Measurements from ENCODE around the gene APOA1.

APOA1 gene

GRCh38 chr11:116833491-116833815 is 4.0 kb downstream of the APOA1 start:
- DNase-seq: no peak

- DNase-seq: no peak
Observed at GRCh38 chr11:116832350-116833290, 4.8 kb downstream of the APOA1 start.

GRCh38 chr11:116831790-116832349 is 5.6 kb downstream of the APOA1 start:
- no peak for DNase-seq

- no peak for DNase-seq
Observed at GRCh38 chr11:116830184-116830912, 7.1 kb downstream of the APOA1 start.

- no peak for DNase-seq
Observed at GRCh38 chr11:116829525-116830183, 7.8 kb downstream of the APOA1 start, which contains the start of gene APOC3. TSS of gene APOC3 (plus strand) at chr11:116829907. CDS start at chr11:116830583, 676 bp downstream.

- DNase-seq: no peak
Observed at GRCh38 chr11:116828632-116829524, 8.5 kb downstream of the APOA1 start.

GRCh38 chr11:116827461-116827860 is 10.0 kb downstream of the APOA1 start:
- no peak for DNase-seq

GRCh38 chr11:116826751-116827431 is 10.5 kb downstream of the APOA1 start:
- DNase-seq: no peak

GRCh38 chr11:116825854-116826750 is 11.3 kb downstream of the APOA1 start:
- no peak for DNase-seq

GRCh38 chr11:116825434-116825833 is 12.0 kb downstream of the APOA1 start:
- DNase-seq: no peak

GRCh38 chr11:116823031-116823843 is 14.2 kb downstream of the APOA1 start, which contains the start of gene APOA4:
TSS of gene APOA4 (minus strand) at chr11:116823304. CDS start at chr11:116823191, 113 bp downstream.
- no peak for DNase-seq

GRCh38 chr11:116822575-116822974 is 14.8 kb downstream of the APOA1 start:
- DNase-seq: no peak

GRCh38 chr11:116821050-116821918 is 16.1 kb downstream of the APOA1 start:
- no peak for DNase-seq

GRCh38 chr11:116819049-116819448 is 18.4 kb downstream of the APOA1 start:
- no peak for DNase-seq

GRCh38 chr11:116814502-116814901 is 22.9 kb downstream of the APOA1 start:
- DNase-seq: no peak

GRCh38 chr11:116813781-116814471 is 23.5 kb downstream of the APOA1 start:
- DNase-seq: no peak

- DNase-seq: no peak
Observed at GRCh38 chr11:116813170-116813569, 24.3 kb downstream of the APOA1 start.

- no peak for DNase-seq
Observed at GRCh38 chr11:116812109-116812508, 25.3 kb downstream of the APOA1 start.
